Inferior parietal cortex (tissue), 1 donor: ENCODE measurements around the gene SETD2.
"Not testable (repeated sequence)": the region's sequence is repeated elsewhere in the genome, so short reads cannot be mapped to it uniquely, and the experiment has no call there.

Experiments
- DNase-seq: peaks from one replicate; pipeline ENCODE4 v3.0.0-alpha.2; 2016; ENCODE audit errors: extremely low spot score

The SETD2 gene

DNA sequence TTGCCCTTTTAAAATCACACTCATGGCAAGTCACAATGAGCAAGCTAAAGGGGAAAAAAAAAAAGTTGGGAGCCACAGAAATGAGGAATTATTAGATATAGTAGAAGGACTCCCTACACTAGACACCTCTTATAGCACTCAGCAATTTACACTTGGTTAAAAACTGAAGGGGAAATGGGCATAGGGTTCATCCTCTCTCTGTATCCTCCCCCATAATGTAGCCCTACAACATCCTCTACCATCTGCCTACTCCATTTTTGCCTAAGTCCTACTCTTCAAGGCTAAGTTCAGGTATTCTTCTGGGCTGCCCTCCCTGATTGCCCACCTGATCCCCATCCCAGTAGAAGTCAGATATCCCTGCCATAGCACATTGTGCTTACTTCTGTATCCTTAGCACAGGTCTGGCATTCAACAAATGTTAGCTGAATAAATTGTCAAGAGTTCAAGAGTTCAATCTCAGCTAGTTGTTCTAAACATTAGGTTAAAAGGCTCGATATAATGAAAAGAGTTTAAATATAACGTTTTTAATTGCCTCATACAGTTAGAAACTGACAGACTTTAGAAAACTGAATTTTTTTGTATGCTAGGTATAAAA lies 14.5 kb downstream of the SETD2 start:
- no peak for DNase-seq

- no peak for DNase-seq
Observed at GRCh38 chr3:47145272-47145671, 18.6 kb downstream of the SETD2 start.

GRCh38 chr3:47143068-47143467 lies 20.8 kb downstream of the SETD2 start:
- DNase-seq, result no peak

DNA sequence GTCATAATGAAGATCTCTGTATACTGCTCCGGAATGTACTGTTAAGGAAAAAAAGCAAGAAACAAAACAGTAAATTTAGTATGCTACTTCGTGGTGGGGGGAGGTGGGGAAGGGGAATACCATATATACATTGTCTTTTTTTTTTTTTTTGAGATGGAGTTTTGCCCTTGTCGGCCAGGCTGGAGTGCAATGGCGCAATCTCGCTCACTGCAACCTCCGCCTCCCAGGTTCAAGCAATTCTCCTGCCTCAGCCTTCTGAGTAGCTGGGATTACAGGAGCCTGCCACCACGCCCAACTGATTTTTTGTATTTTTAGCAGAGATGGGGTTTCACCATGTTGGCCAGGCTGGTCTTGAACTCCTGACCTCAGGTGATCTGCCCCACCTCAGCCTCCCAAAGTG lies 21.4 kb downstream of the SETD2 start:
- DNase-seq, result not testable (repeated sequence)

DNA sequence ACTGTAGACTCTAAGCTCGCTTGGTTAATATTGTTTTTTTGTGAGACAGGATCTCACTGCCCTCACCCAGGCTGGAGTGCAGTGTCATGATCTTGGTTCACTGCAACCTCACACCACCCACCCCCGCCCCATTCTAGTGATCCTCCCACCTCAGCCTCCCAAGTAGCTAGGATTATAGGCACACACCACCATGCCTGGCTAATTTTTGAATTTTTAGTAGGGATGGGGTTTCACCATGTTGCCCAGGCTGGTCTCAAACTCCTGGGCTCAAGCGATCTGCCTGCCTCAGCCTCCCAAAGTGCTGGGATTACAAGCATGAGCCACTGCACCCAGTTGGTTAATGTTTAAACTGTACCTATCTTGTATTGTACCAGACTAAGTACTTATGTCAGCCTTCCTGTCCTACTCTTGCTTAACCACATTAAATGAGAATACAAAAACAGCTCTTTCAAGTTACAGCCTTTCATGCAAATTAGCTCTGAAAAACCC lies 22.9 kb downstream of the SETD2 start:
- DNase-seq, result not testable (repeated sequence)

DNA sequence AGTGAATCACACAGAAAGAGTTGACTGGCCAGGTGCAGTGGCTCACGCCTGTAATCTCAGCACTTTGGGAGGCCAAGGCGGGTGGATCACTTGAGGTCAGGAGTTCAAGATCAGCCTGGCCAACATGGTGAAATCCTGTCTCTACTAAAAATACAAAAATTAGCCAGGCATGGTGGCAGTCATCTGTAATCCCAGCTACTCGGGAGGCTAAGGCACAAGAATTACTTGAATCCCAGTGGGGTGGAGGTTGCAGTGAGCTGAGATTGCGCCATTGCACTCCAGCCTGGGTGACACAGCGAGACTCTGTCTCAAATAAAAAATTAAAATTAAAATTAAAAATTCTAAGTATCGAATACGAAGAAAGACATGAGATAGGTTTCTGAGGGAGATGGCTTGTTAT lies 23.4 kb downstream of the SETD2 start:
- DNase-seq, result not testable (repeated sequence)

DNA sequence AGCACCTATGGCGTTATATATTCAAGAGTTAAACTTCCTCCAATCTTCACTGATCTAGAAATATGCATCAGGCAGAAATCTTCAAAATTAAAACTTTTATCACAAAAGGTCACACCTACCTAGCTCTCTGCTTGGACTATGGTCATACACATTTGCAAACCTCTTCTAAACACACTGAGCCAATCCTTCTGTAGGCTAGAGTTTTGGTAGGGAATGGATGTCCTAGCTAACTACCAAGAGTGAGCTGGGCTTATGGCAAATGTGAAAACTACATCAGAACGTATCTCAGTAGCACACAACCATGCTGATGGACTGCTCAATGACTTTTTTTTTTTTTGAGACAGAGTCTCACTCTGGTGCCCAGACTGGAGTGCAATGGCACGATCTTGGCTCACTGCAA lies 29.6 kb downstream of the SETD2 start:
- no peak for DNase-seq

GRCh38 chr3:47133641-47134040 lies 30.3 kb downstream of the SETD2 start:
- no peak for DNase-seq

DNA sequence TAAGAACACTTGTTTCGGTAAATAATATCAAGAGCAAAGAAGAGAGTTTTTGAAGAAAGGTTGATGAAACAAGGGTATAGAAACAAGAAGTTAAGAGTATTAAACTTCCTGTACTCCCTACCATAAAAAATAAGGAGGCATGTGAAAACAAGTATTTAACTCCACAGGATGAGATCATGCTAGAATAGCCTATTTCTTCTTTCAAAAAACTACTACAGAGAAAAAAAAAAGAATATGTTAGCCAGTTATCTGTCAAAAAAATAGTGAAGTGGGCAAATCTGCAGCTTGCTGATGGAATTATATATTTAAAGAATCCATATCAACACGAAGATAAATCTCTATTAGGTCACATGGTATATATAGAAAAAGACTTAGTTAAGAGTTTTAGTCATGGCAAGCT lies 33.4 kb downstream of the SETD2 start:
- no peak for DNase-seq

DNA sequence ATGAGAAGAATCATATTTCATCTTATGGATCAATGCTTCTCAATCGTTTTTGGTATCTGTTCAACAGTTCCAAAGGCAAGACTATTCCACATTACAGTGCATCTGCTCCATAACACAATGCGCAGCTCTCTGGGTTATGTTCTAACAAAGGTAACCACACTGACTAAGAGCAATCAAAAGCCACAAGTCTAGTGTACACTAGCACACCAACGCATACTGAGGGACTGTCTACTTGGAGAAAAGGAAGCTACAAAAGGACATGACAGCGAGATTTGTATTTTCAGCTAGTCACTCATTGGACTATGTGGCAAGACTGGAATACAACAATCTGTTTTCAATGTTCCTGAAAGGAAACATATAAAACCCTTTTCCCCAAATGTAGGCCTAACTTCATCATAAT lies 35.8 kb downstream of the SETD2 start:
- no peak for DNase-seq

DNA sequence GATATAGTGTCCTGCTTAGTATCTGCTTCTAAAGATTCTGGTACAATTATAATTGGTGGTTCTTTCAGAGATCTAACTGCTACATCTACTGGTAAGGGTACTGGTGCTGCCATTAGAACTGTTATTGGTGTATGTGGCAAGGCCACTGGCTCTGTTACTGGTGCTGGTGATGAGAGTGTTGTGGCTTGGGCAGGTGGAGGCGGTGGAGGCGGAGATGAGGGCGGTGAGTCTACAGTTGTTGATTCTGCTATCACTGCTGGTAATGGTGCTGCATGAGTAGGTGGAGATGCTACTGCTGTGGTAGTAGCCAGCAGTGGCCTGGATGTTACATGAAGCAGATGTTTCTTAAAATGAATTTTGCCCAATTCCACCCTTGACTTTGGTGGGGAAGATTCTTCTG lies 40.1 kb downstream of the SETD2 start:
- DNase-seq, result no peak

DNA sequence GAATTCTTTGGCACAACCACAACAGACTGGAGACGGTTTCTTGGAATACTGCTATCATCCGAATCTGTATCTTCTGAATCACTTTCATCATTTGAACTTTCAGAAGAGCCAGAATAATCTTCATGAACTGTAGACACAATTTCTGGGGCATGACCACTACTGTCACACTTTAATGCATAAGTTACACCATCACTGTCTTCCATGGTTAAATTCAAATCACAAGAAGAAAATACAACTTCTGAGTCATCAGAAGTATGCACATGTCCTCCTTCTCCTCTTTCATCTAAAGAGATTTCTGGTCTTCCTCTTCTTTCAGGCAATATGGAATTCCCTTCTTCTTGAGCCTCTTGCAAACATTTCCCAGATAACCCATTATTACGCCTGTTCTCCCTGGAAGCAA lies 42.5 kb downstream of the SETD2 start:
- no peak for DNase-seq

DNA sequence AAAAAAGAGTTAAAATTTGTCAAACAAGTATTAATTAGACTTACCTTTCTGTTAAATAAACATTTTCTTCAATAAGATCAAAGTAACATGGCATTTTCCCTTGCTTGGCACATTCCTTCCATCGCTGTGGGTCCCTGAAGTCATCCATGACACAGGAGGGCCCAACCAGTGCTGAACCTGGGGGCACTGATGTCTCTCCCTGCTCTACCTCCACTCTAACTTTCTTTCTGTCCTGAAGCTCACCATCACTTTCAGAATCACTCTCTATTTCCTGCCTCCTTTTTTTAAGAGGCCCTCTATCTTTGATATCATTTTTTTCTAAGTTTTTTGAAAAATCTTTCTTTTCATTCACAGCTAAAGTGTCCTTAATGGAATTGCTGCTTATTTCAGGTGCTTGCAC lies 43.8 kb downstream of the SETD2 start:
- no peak for DNase-seq

DNA sequence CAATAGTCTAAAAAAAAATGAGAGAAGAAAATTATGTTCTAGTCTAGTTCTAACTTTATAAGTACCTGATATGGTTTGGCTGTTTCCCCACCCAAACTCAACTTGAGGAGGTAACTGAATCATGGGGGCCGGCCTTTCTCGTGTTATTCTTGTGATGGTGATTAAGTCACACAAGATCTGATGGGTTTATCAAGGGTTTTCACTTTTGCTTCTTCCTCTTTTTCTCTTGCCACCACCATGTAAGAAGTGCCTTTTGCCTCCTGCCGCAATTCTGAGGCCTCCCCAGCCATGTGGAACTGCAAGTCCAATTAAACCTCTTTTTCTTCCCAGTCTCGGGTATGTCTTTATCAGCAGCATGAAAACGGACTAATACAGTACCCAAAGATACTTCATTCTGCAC lies 44.5 kb downstream of the SETD2 start:
- DNase-seq, result not testable (repeated sequence)

DNA sequence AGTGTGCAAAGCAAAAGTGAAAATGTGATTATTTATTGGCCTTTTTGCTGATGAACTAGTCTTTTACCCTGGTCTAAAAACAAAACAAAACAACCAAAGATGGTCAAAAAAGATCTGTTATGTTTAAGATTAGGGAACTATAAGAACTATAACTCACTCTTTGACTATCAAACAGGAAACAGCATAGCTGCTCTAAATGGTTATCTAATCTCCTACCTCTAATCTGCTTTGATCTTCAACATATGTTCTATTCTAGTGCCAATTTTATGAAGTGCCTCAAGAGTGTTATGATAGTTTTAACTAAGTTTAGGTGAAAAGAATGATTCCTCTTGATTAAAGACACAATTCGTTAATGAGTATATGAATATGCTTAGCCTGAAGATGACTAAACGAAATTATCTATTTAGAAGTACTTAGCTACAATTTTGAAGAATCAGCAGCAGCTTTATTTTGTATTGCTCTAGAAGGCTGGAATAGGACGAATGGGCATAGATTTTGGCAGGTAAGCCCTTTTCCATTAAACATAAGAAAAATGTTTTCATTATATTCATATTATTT lies 46.0 kb downstream of the SETD2 start:
- no peak for DNase-seq

GRCh38 chr3:47115524-47115923 lies 48.4 kb downstream of the SETD2 start:
- not testable (repeated sequence) for DNase-seq

DNA sequence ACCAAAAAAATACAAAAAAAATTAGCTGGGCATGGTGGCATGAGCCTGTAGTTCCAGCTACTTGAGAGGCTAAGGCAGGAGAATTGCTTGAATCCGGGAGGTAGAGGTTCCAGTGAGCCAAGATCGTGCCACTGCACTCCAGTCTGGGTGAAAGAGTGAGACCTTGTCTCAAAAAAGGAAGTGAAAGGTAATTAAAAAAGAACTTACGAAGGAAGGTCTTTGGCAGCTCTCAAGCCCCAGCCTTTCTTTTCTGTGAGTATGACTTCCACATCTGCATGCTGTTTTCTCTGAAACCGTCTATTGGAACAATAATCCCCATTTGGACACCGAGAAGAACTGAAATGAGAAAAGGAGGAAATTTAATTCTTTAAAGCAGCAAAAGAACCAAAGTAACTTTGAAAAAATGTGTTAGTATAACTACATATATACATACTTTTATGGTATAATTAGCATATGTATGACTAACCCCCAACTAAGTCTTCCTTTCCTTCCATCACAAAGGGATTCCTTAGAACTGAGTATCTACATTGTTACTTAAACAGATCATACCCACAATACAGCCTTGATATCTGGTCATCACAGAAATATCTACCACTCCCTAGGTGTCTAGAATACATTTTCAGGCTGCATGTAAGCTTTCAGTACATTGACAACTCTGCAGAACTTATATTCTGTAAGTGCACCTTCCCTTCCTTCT lies 50.1 kb downstream of the SETD2 start:
- DNase-seq, result no peak

DNA sequence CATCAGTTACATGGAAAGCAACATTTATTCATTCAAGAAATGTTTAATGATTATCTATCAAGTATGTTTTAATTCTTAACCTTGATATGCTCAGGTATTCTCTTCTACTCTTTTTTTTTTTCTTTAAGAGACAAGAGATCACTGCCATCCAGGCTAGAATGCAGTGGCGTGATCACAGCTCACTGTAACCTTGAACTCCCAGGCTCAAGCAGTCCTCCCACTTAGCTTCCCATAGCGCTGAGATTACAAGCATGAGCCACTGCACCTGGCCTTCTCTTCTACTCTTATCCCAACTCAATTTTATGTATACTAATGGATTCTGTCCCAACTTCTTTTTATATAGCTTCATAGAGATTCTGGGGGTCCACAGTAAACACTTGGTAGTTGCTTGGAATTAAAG lies 50.9 kb downstream of the SETD2 start:
- no peak for DNase-seq

DNA sequence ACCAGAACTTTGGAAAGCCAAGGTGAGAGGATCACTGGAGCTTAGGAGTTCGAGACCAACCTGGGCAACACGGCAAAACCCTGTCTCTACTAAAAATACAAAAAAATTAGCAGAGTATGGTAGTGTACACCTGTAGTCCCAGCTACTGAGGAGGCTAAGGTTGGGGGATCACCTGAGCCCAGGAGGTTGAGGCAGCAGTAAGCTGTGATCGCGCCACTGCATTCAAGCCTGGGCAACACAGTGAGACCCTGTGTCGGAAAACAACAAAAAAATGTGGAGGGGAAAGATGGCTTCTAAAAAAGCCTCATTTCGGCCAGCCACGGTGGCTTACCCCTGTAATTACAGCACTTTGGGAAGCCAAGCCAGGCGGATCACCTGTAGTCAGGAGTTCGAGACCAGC lies 54.5 kb downstream of the SETD2 start:
- no peak for DNase-seq

DNA sequence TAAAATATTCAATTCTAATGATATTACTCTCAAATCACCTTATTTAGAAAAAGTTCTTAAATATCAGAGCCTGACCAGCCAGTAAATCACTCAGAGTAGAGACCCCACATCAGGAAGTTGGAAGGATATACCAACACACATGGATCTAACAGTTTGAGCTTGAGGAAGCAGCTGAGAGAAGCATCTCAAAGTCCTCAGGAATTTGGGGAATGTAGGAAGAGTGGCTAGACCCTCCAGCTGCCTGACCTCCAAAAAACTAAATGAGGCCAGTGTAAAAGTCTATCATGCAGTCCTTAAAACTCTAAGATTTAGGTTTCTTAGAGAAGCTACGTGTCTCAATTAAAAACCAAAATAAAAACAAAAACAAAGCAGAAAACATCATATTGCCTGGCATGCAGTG lies 55.4 kb downstream of the SETD2 start:
- no peak for DNase-seq

DNA sequence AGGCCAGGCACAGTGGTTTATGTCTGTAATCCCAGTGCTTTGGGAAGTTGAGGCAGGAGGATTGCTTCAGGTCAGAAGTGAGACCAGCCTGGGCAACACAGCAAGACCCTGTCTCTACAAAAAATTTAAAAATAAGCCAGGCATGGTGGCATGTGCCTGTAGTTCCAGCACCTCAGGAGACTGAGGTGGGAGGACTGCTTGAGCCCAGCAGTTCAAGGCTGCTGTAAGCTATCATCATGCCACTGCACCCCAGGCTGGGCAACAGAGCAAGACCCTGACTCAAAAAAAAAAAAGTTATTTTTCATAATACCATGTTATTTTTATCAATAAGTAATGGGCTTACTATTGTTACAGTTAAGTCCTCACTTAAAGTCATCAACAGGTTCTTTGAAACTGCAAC lies 59.7 kb downstream of the SETD2 start:
- no peak for DNase-seq

- no peak for DNase-seq
Observed at GRCh38 chr3:47103619-47104018, 60.3 kb downstream of the SETD2 start.

DNA sequence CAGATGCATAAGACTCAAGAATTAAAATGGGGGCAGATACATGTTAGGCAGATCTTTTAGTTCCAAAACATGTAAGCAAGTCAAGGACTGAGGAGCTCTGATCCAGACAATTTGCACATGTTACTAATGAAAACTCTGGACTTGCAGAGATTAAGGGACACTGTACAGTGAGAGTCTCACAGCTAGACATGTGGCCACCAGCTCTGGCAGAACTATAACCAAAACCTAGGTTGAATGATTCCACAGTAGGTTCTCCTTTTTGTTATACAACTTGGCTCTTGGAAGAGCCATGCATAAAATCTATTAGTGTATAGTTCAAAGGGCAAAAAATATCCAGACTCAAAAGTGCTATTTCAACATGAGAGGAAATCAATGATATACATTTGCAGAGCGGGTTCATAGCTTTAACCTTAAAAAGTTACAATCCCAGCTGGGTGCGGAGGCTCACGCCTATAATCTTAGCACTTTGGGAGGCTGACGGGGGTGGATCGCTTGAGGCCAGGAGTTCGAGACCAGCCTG lies 61.8 kb downstream of the SETD2 start:
- DNase-seq, result no peak
